ENCODE results near the gene IFITM10.

- TF ChIP-seq, protein P1, sequence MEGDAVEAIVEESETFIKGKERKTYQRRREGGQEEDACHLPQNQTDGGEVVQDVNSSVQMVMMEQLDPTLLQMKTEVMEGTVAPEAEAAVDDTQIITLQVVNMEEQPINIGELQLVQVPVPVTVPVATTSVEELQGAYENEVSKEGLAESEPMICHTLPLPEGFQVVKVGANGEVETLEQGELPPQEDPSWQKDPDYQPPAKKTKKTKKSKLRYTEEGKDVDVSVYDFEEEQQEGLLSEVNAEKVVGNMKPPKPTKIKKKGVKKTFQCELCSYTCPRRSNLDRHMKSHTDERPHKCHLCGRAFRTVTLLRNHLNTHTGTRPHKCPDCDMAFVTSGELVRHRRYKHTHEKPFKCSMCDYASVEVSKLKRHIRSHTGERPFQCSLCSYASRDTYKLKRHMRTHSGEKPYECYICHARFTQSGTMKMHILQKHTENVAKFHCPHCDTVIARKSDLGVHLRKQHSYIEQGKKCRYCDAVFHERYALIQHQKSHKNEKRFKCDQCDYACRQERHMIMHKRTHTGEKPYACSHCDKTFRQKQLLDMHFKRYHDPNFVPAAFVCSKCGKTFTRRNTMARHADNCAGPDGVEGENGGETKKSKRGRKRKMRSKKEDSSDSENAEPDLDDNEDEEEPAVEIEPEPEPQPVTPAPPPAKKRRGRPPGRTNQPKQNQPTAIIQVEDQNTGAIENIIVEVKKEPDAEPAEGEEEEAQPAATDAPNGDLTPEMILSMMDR (conservative IDR thresholded peaks at IDR 0.05 in 1 of 2, IDR thresholded peaks at IDR 0.05 in 1 of 2; ENCODE audit: extremely low read depth in 1 of 2, insufficient read depth in 1 of 2, low read depth in 1 of 2, low read length in 2 of 2), result no peak
- TF ChIP-seq EZH2 (IDR thresholded peaks at IDR 0.05; ENCODE audit: borderline replicate concordance, low read length), result no peak
Observed at GRCh38 chr11:1785749-1786413, 35.5 kb upstream of the IFITM10 start.

Measured in mammary epithelial cell (primary cell).